Dendritic cell treated with granulocyte-macrophage colony-stimulating factor and Interleukin-4, amounts not matched to agents 40 ng/mL and 50 ng/mL, for 4 days (primary cell): ENCODE data around the gene CHST3.
"Not testable (repeated sequence)": the region's sequence is repeated elsewhere in the genome, so short reads cannot be mapped to it uniquely, and the experiment has no call there.

Source experiments
- H3K27ac Mint-ChIP-seq: one replicate; pipeline ENCODE4 v1.8.0; 2022; ENCODE audit warnings: mild to moderate bottlenecking, mixed read lengths
- H3K27me3 Mint-ChIP-seq: one replicate; pipeline ENCODE4 v1.8.0; 2022; ENCODE audit warnings: mild to moderate bottlenecking, mixed read lengths
- H3K36me3 Mint-ChIP-seq: one replicate; pipeline ENCODE4 v1.8.0; 2022; ENCODE audit warnings: low read depth, mixed read lengths
- H3K4me1 Mint-ChIP-seq: one replicate; pipeline ENCODE4 v1.8.0; 2022; ENCODE audit warnings: low read depth, mixed read lengths
- H3K4me3 Mint-ChIP-seq: one replicate; pipeline ENCODE4 v1.8.0; 2022; ENCODE audit warnings: mild to moderate bottlenecking, moderate library complexity, mixed read lengths
- H3K9me3 Mint-ChIP-seq: one replicate; pipeline ENCODE4 v1.8.0; 2022; ENCODE audit warnings: mixed read lengths
- intact Hi-C: fragments of 100-400 bp; cut with micrococcal nuclease; formaldehyde crosslinking; loops from one replicate; pipeline ENCODE4 v1.15.0; 2022

The CHST3 gene

GRCh38 chr10:71964743-71965515, 734 bp downstream of the CHST3 start:
- H3K27ac Mint-ChIP-seq = no peak overlapping the region
- intact Hi-C loops = no loop called here
- H3K4me3 Mint-ChIP-seq = peak overlapping the region; percentile 47
- H3K9me3 Mint-ChIP-seq = no peaks in the 10 kb centered on the region
- no peaks in the 10 kb centered on the region for H3K36me3 Mint-ChIP-seq
- H3K27me3 Mint-ChIP-seq = peaks cover 73% of the 10 kb centered on the region
- peaks cover 7% of the 10 kb centered on the region for H3K4me1 Mint-ChIP-seq

- H3K4me3 Mint-ChIP-seq = no peak overlapping the region
- no peaks in the 10 kb centered on the region for H3K36me3 Mint-ChIP-seq
- H3K27me3 Mint-ChIP-seq = peaks cover 73% of the 10 kb centered on the region
- intact Hi-C loops = no loop called here
- H3K4me1 Mint-ChIP-seq = peaks cover 7% of the 10 kb centered on the region
- H3K9me3 Mint-ChIP-seq = no peaks in the 10 kb centered on the region
- no peak overlapping the region for H3K27ac Mint-ChIP-seq
Observed at GRCh38 chr10:71965623-71966022, 1.4 kb downstream of the CHST3 start.

- Mint-ChIP-seq H3K4me3 (no peak overlapping the region), H3K27ac (no peak overlapping the region), H3K9me3 (no peaks in the 10 kb centered on the region), H3K4me1 (peaks cover 7% of the 10 kb centered on the region), H3K27me3 (peaks cover 73% of the 10 kb centered on the region), H3K36me3 (no peaks in the 10 kb centered on the region)
- intact Hi-C loops = no loop called here
Observed at GRCh38 chr10:71966046-71967004, 2.1 kb downstream of the CHST3 start.

GRCh38 chr10:71967958-71968357, 3.8 kb downstream of the CHST3 start:
- peaks cover 63% of the 10 kb centered on the region for H3K27me3 Mint-ChIP-seq
- H3K36me3 Mint-ChIP-seq, intact Hi-C loops: not testable (repeated sequence)

GRCh38 chr10:71968553-71969474, 4.6 kb downstream of the CHST3 start:
- Mint-ChIP-seq H3K27ac (no peak overlapping the region), H3K36me3 (no peaks in the 10 kb centered on the region), H3K4me3 (no peak overlapping the region), H3K27me3 (peaks cover 59% of the 10 kb centered on the region), H3K4me1 (peaks cover 7% of the 10 kb centered on the region), H3K9me3 (no peaks in the 10 kb centered on the region)
- intact Hi-C loops = no loop called here

More at GRCh38 chr10:71967958-71968357, 3.8 kb downstream of the CHST3 start:
- not testable (repeated sequence) for H3K4me3 Mint-ChIP-seq, H3K4me1 Mint-ChIP-seq, H3K27ac Mint-ChIP-seq, H3K9me3 Mint-ChIP-seq

GRCh38 chr10:71969929-71970328, 5.7 kb downstream of the CHST3 start:
- peaks cover 8% of the 10 kb centered on the region for H3K4me1 Mint-ChIP-seq
- H3K27me3 Mint-ChIP-seq = peaks cover 53% of the 10 kb centered on the region
- H3K9me3 Mint-ChIP-seq = no peaks in the 10 kb centered on the region
- intact Hi-C loops = no loop called here
- no peaks in the 10 kb centered on the region for H3K36me3 Mint-ChIP-seq
- H3K27ac Mint-ChIP-seq = no peak overlapping the region
- no peak overlapping the region for H3K4me3 Mint-ChIP-seq

GRCh38 chr10:71970331-71970730, 6.1 kb downstream of the CHST3 start:
- Mint-ChIP-seq H3K27me3 (peaks cover 49% of the 10 kb centered on the region), H3K4me1 (peaks cover 5% of the 10 kb centered on the region)

GRCh38 chr10:71970869-71971268, 6.7 kb downstream of the CHST3 start:
- H3K9me3 Mint-ChIP-seq = no peaks in the 10 kb centered on the region
- no peak overlapping the region for H3K27ac Mint-ChIP-seq
- peaks cover 5% of the 10 kb centered on the region for H3K4me1 Mint-ChIP-seq
- peaks cover 43% of the 10 kb centered on the region for H3K27me3 Mint-ChIP-seq
- H3K4me3 Mint-ChIP-seq = no peak overlapping the region
- intact Hi-C loops = no loop called here
- H3K36me3 Mint-ChIP-seq = no peaks in the 10 kb centered on the region

More at GRCh38 chr10:71970331-71970730, 6.1 kb downstream of the CHST3 start:
- Mint-ChIP-seq H3K9me3 (no peaks in the 10 kb centered on the region), H3K27ac (no peak overlapping the region), H3K36me3 (no peaks in the 10 kb centered on the region), H3K4me3 (no peak overlapping the region)
- intact Hi-C loops = no loop called here

- intact Hi-C loops = no loop called here
- Mint-ChIP-seq H3K27ac (no peak overlapping the region), H3K9me3 (no peaks in the 10 kb centered on the region), H3K4me3 (no peak overlapping the region), H3K4me1 (peaks cover 5% of the 10 kb centered on the region), H3K27me3 (peaks cover 39% of the 10 kb centered on the region), H3K36me3 (no peaks in the 10 kb centered on the region)
Observed at GRCh38 chr10:71971311-71971731, 7.1 kb downstream of the CHST3 start.

GRCh38 chr10:71971769-71972555, 7.8 kb downstream of the CHST3 start:
- Mint-ChIP-seq H3K27me3 (peaks cover 32% of the 10 kb centered on the region), H3K4me3 (no peak overlapping the region), H3K4me1 (peaks cover 5% of the 10 kb centered on the region), H3K36me3 (no peaks in the 10 kb centered on the region), H3K27ac (no peak overlapping the region), H3K9me3 (no peaks in the 10 kb centered on the region)
- intact Hi-C loops = no loop called here

GRCh38 chr10:71972746-71973695, 8.8 kb downstream of the CHST3 start:
- Mint-ChIP-seq H3K4me1 (peaks cover 5% of the 10 kb centered on the region), H3K4me3 (no peak overlapping the region), H3K27me3 (peaks cover 25% of the 10 kb centered on the region), H3K27ac (no peak overlapping the region), H3K36me3 (no peaks in the 10 kb centered on the region), H3K9me3 (no peaks in the 10 kb centered on the region)
- intact Hi-C loops = no loop called here
